SK-N-SH treated with all-trans-retinoic acid at 6 μM for 48 hours (cell line): ENCODE results near the gene NEURL1B.

ENCODE experiments used
- ATAC-seq: fragments of 200-7000 bp; cut with Tn5 transposase; 3 replicates; pipeline ENCODE4 v1.9.1; 2020; ENCODE audit warnings: mild to moderate bottlenecking, moderate library complexity
- ARNTL ChIP-seq: fragments of 450-650 bp; formaldehyde crosslinking; IDR thresholded peaks from 2 replicates; pipeline ENCODE4 v1.5.0; 2020; ENCODE audit warnings: low read depth, mild to moderate bottlenecking, moderate library complexity, borderline replicate concordance
- BACH2 ChIP-seq: fragments of 250-450 bp; sonication (Bioruptor Pico); IDR thresholded peaks from 2 replicates; pipeline ENCODE4 v1.9.0; 2021; ENCODE audit warnings: mild to moderate bottlenecking, borderline replicate concordance
- CSDC2 ChIP-seq: fragments of 250-450 bp; sonication (Bioruptor Pico); IDR thresholded peaks from 2 replicates; pipeline ENCODE4 v1.5.0; 2020; ENCODE audit warnings: mild to moderate bottlenecking, moderate library complexity
- ESRRG ChIP-seq: fragments of 250-450 bp; sonication (Bioruptor Pico); IDR thresholded peaks from 2 replicates; pipeline ENCODE4 v1.6.1; 2021; ENCODE audit warnings: mild to moderate bottlenecking
- GLIS3 ChIP-seq: fragments of 250-450 bp; sonication (Bioruptor Pico); IDR thresholded peaks from 2 replicates; pipeline ENCODE4 v1.5.0; 2020; ENCODE audit warnings: mild to moderate bottlenecking, moderate library complexity
- ISL1 ChIP-seq: fragments of 250-450 bp; sonication (Bioruptor Pico); IDR thresholded peaks from 2 replicates; pipeline ENCODE4 v2.1.2; 2022; ENCODE audit warnings: mild to moderate bottlenecking, moderate library complexity
- OSR1 ChIP-seq: fragments of 250-450 bp; sonication (Bioruptor Pico); IDR thresholded peaks from 2 replicates; pipeline ENCODE4 v1.8.0; 2022; ENCODE audit warnings: moderate library complexity, mild to moderate bottlenecking, inconsistent platforms
- PPARA ChIP-seq: fragments of 250-450 bp; sonication (Bioruptor Pico); IDR thresholded peaks from 2 replicates; pipeline ENCODE4 v1.5.0; 2020; ENCODE audit warnings: mild to moderate bottlenecking, borderline replicate concordance
- RARB ChIP-seq: fragments of 250-450 bp; sonication (Bioruptor Pico); IDR thresholded peaks from 2 replicates; pipeline ENCODE4 v1.8.0; 2021; ENCODE audit warnings: mild to moderate bottlenecking, moderate library complexity
- SNAI2 ChIP-seq: fragments of 250-450 bp; sonication (Bioruptor Pico); IDR thresholded peaks from 2 replicates; pipeline ENCODE4 v1.5.0; 2020; ENCODE audit warnings: mild to moderate bottlenecking, moderate library complexity
- TCF4 ChIP-seq: fragments of 250-450 bp; sonication (Bioruptor Pico); IDR thresholded peaks from 2 replicates; pipeline ENCODE4 v1.8.0; 2021; ENCODE audit warnings: mild to moderate bottlenecking, moderate library complexity, borderline replicate concordance
- ZC3H10 ChIP-seq: fragments of 250-450 bp; sonication (Bioruptor Pico); IDR thresholded peaks from 2 replicates; pipeline ENCODE4 v1.5.1; 2021; ENCODE audit warnings: mild to moderate bottlenecking, moderate library complexity
- ZFP3 ChIP-seq: fragments of 250-450 bp; sonication (Bioruptor Pico); IDR thresholded peaks from 2 replicates; pipeline ENCODE4 v1.5.0; 2020; ENCODE audit warnings: mild to moderate bottlenecking, moderate library complexity
- ZNF565 ChIP-seq: fragments of 450-650 bp; formaldehyde crosslinking; conservative IDR thresholded peaks from 2 replicates; pipeline ENCODE4 v1.5.0; 2020; ENCODE audit warnings: low read depth, mild to moderate bottlenecking, moderate library complexity
- ZNF70 ChIP-seq: fragments of 450-650 bp; formaldehyde crosslinking; IDR thresholded peaks from 2 replicates; pipeline ENCODE4 v1.5.0; 2020; ENCODE audit warnings: mild to moderate bottlenecking, moderate library complexity
- ZNF8 ChIP-seq: fragments of 450-650 bp; formaldehyde crosslinking; IDR thresholded peaks from 2 replicates; pipeline ENCODE4 v1.5.0; 2020; ENCODE audit warnings: mild to moderate bottlenecking, moderate library complexity
- TF ChIP-seq, protein P1 (sequence below): fragments of 250-450 bp; sonication (Bioruptor Pico); IDR thresholded peaks from 2 replicates; pipeline ENCODE4 v1.5.1; 2020; ENCODE audit warnings: low read depth, mild to moderate bottlenecking, moderate library complexity
- TF ChIP-seq, protein P2 (sequence below): fragments of 250-450 bp; sonication (Bioruptor Pico); IDR thresholded peaks from 2 replicates; pipeline ENCODE4 v1.5.1; 2021; ENCODE audit warnings: mild to moderate bottlenecking, moderate library complexity
- TF ChIP-seq, protein P3 (sequence below): fragments of 250-450 bp; sonication (Bioruptor Pico); IDR thresholded peaks from 2 replicates; pipeline ENCODE4 v1.5.0; 2020; ENCODE audit warnings: mild to moderate bottlenecking, moderate library complexity
- TF ChIP-seq, protein P4 (sequence below): fragments of 250-450 bp; sonication (Bioruptor Pico); IDR thresholded peaks from 2 replicates; pipeline ENCODE4 v1.8.0; 2020; ENCODE audit warnings: mild to moderate bottlenecking, moderate library complexity, borderline replicate concordance
- TF ChIP-seq, protein P5 (sequence below): fragments of 250-450 bp; sonication (Bioruptor Pico); IDR thresholded peaks from 2 replicates; pipeline ENCODE4 v1.8.0; 2021; ENCODE audit warnings: low read depth, mild to moderate bottlenecking, moderate library complexity, borderline replicate concordance

Gene NEURL1B

DNA sequence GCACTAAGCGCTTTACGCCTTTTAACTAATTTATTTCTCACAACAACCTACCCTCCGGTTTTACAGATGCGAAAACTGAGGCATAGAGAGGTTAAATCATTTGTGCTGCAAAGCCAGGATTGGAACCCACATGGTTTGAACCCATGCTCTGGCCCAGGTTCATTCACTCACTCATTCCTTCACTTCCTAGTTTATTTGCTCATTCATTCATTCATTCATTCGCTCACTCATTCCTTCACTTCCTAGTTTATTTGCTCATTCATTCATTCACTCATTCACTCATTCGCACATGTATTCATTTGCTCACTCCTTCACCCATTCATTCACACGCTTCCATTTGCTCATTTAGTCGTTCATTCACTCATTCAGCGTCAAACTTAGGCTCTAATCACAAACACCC is 29.4 kb downstream of the NEURL1B start:
- ATAC-seq, result no peak
- TF ChIP-seq ZNF8 (CRISPR knock-in tag) (no peak), ZC3H10 (no peak), ISL1 (no peak), BACH2 (no peak), PPARA (CRISPR knock-in tag) (no peak), CSDC2 (CRISPR knock-in tag) (no peak), OSR1 (CRISPR knock-in tag) (no peak), RARB (CRISPR knock-in tag) (no peak), SNAI2 (CRISPR knock-in tag) (no peak), TCF4 (CRISPR knock-in tag) (no peak), ZFP3 (CRISPR knock-in tag) (no peak), GLIS3 (CRISPR knock-in tag) (no peak), ARNTL (CRISPR knock-in tag) (no peak), ESRRG (CRISPR knock-in tag) (no peak), ZNF70 (no peak)
- TF ChIP-seq, protein P1, sequence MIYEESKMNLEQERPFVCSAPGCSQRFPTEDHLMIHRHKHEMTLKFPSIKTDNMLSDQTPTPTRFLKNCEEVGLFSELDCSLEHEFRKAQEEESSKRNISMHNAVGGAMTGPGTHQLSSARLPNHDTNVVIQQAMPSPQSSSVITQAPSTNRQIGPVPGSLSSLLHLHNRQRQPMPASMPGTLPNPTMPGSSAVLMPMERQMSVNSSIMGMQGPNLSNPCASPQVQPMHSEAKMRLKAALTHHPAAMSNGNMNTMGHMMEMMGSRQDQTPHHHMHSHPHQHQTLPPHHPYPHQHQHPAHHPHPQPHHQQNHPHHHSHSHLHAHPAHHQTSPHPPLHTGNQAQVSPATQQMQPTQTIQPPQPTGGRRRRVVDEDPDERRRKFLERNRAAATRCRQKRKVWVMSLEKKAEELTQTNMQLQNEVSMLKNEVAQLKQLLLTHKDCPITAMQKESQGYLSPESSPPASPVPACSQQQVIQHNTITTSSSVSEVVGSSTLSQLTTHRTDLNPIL (CRISPR knock-in tag), result no peak
- TF ChIP-seq, protein P2, sequence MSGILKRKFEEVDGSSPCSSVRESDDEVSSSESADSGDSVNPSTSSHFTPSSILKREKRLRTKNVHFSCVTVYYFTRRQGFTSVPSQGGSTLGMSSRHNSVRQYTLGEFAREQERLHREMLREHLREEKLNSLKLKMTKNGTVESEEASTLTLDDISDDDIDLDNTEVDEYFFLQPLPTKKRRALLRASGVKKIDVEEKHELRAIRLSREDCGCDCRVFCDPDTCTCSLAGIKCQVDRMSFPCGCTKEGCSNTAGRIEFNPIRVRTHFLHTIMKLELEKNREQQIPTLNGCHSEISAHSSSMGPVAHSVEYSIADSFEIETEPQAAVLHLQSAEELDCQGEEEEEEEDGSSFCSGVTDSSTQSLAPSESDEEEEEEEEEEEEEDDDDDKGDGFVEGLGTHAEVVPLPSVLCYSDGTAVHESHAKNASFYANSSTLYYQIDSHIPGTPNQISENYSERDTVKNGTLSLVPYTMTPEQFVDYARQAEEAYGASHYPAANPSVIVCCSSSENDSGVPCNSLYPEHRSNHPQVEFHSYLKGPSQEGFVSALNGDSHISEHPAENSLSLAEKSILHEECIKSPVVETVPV (CRISPR knock-in tag), result no peak
- TF ChIP-seq, protein P3, sequence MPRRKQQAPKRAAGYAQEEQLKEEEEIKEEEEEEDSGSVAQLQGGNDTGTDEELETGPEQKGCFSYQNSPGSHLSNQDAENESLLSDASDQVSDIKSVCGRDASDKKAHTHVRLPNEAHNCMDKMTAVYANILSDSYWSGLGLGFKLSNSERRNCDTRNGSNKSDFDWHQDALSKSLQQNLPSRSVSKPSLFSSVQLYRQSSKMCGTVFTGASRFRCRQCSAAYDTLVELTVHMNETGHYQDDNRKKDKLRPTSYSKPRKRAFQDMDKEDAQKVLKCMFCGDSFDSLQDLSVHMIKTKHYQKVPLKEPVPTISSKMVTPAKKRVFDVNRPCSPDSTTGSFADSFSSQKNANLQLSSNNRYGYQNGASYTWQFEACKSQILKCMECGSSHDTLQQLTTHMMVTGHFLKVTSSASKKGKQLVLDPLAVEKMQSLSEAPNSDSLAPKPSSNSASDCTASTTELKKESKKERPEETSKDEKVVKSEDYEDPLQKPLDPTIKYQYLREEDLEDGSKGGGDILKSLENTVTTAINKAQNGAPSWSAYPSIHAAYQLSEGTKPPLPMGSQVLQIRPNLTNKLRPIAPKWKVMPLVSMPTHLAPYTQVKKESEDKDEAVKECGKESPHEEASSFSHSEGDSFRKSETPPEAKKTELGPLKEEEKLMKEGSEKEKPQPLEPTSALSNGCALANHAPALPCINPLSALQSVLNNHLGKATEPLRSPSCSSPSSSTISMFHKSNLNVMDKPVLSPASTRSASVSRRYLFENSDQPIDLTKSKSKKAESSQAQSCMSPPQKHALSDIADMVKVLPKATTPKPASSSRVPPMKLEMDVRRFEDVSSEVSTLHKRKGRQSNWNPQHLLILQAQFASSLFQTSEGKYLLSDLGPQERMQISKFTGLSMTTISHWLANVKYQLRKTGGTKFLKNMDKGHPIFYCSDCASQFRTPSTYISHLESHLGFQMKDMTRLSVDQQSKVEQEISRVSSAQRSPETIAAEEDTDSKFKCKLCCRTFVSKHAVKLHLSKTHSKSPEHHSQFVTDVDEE (CRISPR knock-in tag), result no peak
- TF ChIP-seq, all 23 proteins: peak for 0

DNA sequence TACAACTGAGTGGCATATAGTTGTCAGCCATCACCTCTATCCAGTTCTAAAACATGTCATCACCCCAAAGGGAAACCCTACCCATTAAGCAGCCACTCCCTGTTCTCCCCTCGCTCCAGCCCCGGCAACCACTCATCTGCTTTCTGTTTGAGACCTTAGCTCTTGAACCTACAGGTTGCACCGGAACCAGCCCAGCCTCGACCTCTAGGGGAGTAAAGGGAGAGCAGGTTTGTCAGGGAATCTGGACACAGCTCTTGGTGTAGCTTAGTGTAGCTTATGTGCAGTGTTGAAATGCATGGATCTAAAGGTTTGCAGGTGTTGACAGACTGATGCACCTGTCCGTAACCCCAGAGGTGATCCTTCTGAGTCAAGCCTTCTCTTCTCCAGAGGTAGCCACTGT is 30.0 kb downstream of the NEURL1B start:
- no peak for ATAC-seq
- TF ChIP-seq TCF4 (CRISPR knock-in tag) (no peak), OSR1 (CRISPR knock-in tag) (no peak), ZFP3 (CRISPR knock-in tag) (no peak), ARNTL (CRISPR knock-in tag) (no peak), ZNF70 (no peak), GLIS3 (CRISPR knock-in tag) (no peak), ZC3H10 (no peak), ZNF565 (CRISPR knock-in tag) (no peak), ZNF8 (CRISPR knock-in tag) (no peak), ISL1 (no peak), BACH2 (no peak)
- TF ChIP-seq, protein P1 (CRISPR knock-in tag), result no peak
- TF ChIP-seq, all 23 proteins: peak for 0

DNA sequence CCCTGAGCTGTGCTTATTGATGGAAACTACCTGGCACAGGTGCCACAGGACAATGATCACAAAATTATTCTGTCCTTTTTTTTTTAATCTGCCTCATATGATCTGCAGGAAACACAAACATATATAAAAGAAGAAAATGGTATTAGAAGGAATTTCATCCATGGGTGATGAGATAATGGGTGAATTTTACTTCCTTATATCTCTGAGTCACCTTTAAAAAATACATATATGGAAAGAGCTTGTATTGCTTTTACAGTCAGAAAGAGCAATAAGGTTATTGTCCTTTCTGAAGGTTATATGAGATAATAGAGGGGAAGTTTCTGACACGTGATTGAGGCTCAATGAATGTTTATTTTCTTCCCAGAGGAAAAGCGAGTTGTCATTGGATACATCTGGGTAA is 31.6 kb downstream of the NEURL1B start:
- ATAC-seq, result no peak
- TF ChIP-seq CSDC2 (CRISPR knock-in tag), result no peak
- TF ChIP-seq, protein P1 (CRISPR knock-in tag), result no peak
- TF ChIP-seq PPARA (CRISPR knock-in tag), result no peak
- no peak for TF ChIP-seq TCF4 (CRISPR knock-in tag)
- TF ChIP-seq, protein P4, sequence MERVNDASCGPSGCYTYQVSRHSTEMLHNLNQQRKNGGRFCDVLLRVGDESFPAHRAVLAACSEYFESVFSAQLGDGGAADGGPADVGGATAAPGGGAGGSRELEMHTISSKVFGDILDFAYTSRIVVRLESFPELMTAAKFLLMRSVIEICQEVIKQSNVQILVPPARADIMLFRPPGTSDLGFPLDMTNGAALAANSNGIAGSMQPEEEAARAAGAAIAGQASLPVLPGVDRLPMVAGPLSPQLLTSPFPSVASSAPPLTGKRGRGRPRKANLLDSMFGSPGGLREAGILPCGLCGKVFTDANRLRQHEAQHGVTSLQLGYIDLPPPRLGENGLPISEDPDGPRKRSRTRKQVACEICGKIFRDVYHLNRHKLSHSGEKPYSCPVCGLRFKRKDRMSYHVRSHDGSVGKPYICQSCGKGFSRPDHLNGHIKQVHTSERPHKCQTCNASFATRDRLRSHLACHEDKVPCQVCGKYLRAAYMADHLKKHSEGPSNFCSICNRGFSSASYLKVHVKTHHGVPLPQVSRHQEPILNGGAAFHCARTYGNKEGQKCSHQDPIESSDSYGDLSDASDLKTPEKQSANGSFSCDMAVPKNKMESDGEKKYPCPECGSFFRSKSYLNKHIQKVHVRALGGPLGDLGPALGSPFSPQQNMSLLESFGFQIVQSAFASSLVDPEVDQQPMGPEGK (CRISPR knock-in tag), result no peak
- TF ChIP-seq, protein P5, sequence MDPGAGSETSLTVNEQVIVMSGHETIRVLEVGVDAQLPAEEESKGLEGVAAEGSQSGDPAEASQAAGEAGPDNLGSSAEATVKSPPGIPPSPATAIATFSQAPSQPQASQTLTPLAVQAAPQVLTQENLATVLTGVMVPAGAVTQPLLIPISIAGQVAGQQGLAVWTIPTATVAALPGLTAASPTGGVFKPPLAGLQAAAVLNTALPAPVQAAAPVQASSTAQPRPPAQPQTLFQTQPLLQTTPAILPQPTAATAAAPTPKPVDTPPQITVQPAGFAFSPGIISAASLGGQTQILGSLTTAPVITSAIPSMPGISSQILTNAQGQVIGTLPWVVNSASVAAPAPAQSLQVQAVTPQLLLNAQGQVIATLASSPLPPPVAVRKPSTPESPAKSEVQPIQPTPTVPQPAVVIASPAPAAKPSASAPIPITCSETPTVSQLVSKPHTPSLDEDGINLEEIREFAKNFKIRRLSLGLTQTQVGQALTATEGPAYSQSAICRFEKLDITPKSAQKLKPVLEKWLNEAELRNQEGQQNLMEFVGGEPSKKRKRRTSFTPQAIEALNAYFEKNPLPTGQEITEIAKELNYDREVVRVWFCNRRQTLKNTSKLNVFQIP (CRISPR knock-in tag), result no peak
- TF ChIP-seq, protein P2 (CRISPR knock-in tag), result no peak
